T-cell (primary cell): ENCODE data around the gene SLC24A4. TPM values are rescaled to one million over a fixed set of nuclear protein-coding genes. Genes with fewer than 3 reads are reported as not detected.

Experiments
- ATAC-seq, 4 experiments: fragments of 200-7000 bp in 3 of 4; fragments of 150-1000 bp in 1 of 4; cut with Tn5 transposase; replicated peaks in 1 of 4; 1 replicate in 3 of 4; 2 replicates in 1 of 4; pipeline ENCODE4 v1.10.0; 2021; ENCODE audit warnings: moderate library complexity in 3 of 4, mild to moderate bottlenecking in 2 of 4, moderate number of reproducible peaks in 1 of 4
- CTCF ChIA-PET, 2 donors: fragments of 300-600 bp; sonication (Branson Sonifier 250); formaldehyde crosslinking; loops; one replicate each; lab custom pipeline; 2022; ENCODE audit warnings: antibody characterized with exemption in 2 of 2; lab: Charles Lee
- POLR2A ChIA-PET, 2 donors: fragments of 300-600 bp; sonication (Branson Sonifier 250); formaldehyde crosslinking; loops; one replicate each; lab custom pipeline; 2022; ENCODE audit warnings: antibody characterized with exemption in 2 of 2; lab: Charles Lee
- DNase-seq, 35 experiments: peaks; one replicate each; pipeline versions ENCODE4 v3.0.0 to v3.0.0-alpha.2; 2013 to 2023
- H3K27ac ChIP-seq: one replicate; pipeline ENCODE4 v1.5.1; 2013; ENCODE audit warnings: low read length
- H3K27me3 ChIP-seq, 2 experiments: replicated peaks in 1 of 2; 1 replicate in 1 of 2; 2 replicates in 1 of 2; pipeline versions ENCODE4 v1.6.1 to v1.7.0; 2013; ENCODE audit warnings: low read length in 1 of 2, mixed read lengths in 1 of 2; ENCODE audit not compliant: control insufficient read depth in 2 of 2, insufficient read depth in 2 of 2; ENCODE audit errors: extremely low read depth in 1 of 2
- H3K36me3 ChIP-seq, 2 donors: 1 replicate in 1 of 2; 2 replicates in 1 of 2; pipeline versions ENCODE4 v1.6.1 to v1.7.0; 2013; ENCODE audit warnings: low read length in 1 of 2; ENCODE audit not compliant: control insufficient read depth in 2 of 2, insufficient read depth in 1 of 2; ENCODE audit errors: extremely low read depth in 1 of 2
- H3K4me1 ChIP-seq, 2 experiments: 1 replicate in 1 of 2; 2 replicates in 1 of 2; pipeline versions ENCODE4 v1.6.1 to v1.7.0; 2013; ENCODE audit warnings: low read length in 2 of 2, mixed read lengths in 1 of 2; ENCODE audit not compliant: insufficient read depth in 2 of 2, control insufficient read depth in 1 of 2; ENCODE audit errors: extremely low read depth in 1 of 2
- H3K4me3 ChIP-seq, 2 donors: 1 replicate in 1 of 2; 2 replicates in 1 of 2; pipeline versions ENCODE4 v1.5.1 to v1.7.0; 2013; ENCODE audit warnings: mild to moderate bottlenecking in 2 of 2, low read length in 1 of 2, moderate library complexity in 1 of 2; ENCODE audit not compliant: control insufficient read depth in 1 of 2; ENCODE audit errors: extremely low read depth in 1 of 2
- H3K9me3 ChIP-seq: 2 replicates; pipeline ENCODE4 v1.7.0; 2013
- H3K27ac Mint-ChIP-seq, 2 donors: one replicate each; pipeline ENCODE4 v1.8.0; 2020 to 2021; ENCODE audit warnings: mild to moderate bottlenecking in 2 of 2, mixed read lengths in 2 of 2
- H3K27me3 Mint-ChIP-seq, 2 donors: one replicate each; pipeline ENCODE4 v1.8.0; 2021 to 2022; ENCODE audit warnings: mixed read lengths in 2 of 2
- H3K36me3 Mint-ChIP-seq: one replicate; pipeline ENCODE4 v1.8.0; 2021; ENCODE audit warnings: mixed read lengths
- H3K4me1 Mint-ChIP-seq, 3 donors: one replicate each; pipeline ENCODE4 v1.8.0; 2020 to 2022; ENCODE audit warnings: mixed read lengths in 3 of 3, mild to moderate bottlenecking in 1 of 3
- H3K4me3 Mint-ChIP-seq, 3 donors: one replicate each; pipeline ENCODE4 v1.8.0; 2020 to 2022; ENCODE audit warnings: mild to moderate bottlenecking in 3 of 3, mixed read lengths in 3 of 3, moderate library complexity in 3 of 3
- H3K9me3 Mint-ChIP-seq, 3 donors: one replicate each; pipeline ENCODE4 v1.8.0; 2020 to 2022; ENCODE audit warnings: mixed read lengths in 3 of 3
- WGBS: methylation state at CpG from one replicate; pipeline ENCODE4 v1.1.5; 2013; ENCODE audit warnings: missing lambda C conversion rate; ENCODE audit not compliant: insufficient coverage; 5-methylcytosine and 5-hydroxymethylcytosine counted together
- total RNA-seq, 35 experiments: library from RNA in 6 of 35; stranded (reverse) in 6 of 35; fragments of 120-200 nt in 1 of 35; gene quantifications; one replicate each; pipeline versions ENCODE4 v1.2.1 to v1.2.4 and lab custom pipeline; 2013 to 2026

SLC24A4 gene
- total RNA-seq, 5 donors from 2014 or later (not counting 1 experiment from before 2014, with no cell fraction given), result 0.14 to 0.15 TPM; not detected in 3

- peaks cover 18 to 22% (median 18%) of the 10 kb centered on the region in 3 donors for H3K4me1 Mint-ChIP-seq
- peaks cover 2 to 45% of the 10 kb centered on the region in 2 experiments for H3K4me1 ChIP-seq
- no peaks in the 10 kb centered on the region for H3K36me3 ChIP-seq
- peaks cover 2% of the 10 kb centered on the region for H3K9me3 ChIP-seq
- no peak overlapping the region for H3K4me3 ChIP-seq
- H3K27me3 ChIP-seq, result peaks cover 0 to 2% of the 10 kb centered on the region in 2 experiments
- ATAC-seq (no peak), DNase-seq (no peak)
- ChIA-PET POLR2A (no interaction called here), CTCF (no interaction called here)
- H3K36me3 Mint-ChIP-seq, result peaks cover 3% of the 10 kb centered on the region
- H3K27ac Mint-ChIP-seq, result no peak overlapping the region
- WGBS, result no CpG with 5 or more reads among the region's 6 CpGs
- H3K9me3 Mint-ChIP-seq, result peaks cover 0 to 8% (median 8%) of the 10 kb centered on the region in 3 donors
- no peaks in the 10 kb centered on the region for H3K27me3 Mint-ChIP-seq
- no peak overlapping the region for H3K4me3 Mint-ChIP-seq
- H3K27ac ChIP-seq, result no peak overlapping the region
Observed at GRCh38 chr14:92464156-92464555, 141.2 kb downstream of the SLC24A4 start.

GRCh38 chr14:92464716-92465115 lies 141.8 kb downstream of the SLC24A4 start:
- no peaks in the 10 kb centered on the region for H3K36me3 ChIP-seq
- H3K9me3 ChIP-seq, result peaks cover 2% of the 10 kb centered on the region
- H3K36me3 Mint-ChIP-seq, result peaks cover 3% of the 10 kb centered on the region
- 95% methylated on average over 8 of the region's 9 CpGs for WGBS
- no peak overlapping the region for H3K27ac Mint-ChIP-seq
- peaks cover 2 to 39% of the 10 kb centered on the region in 2 experiments for H3K4me1 ChIP-seq
- no peak overlapping the region for H3K4me3 ChIP-seq
- ChIA-PET POLR2A (no interaction called here), CTCF (no interaction called here)
- H3K4me1 Mint-ChIP-seq, result peaks cover 17 to 18% (median 18%) of the 10 kb centered on the region in 3 donors
- no peak overlapping the region for H3K4me3 Mint-ChIP-seq
- no peak for DNase-seq
- H3K27me3 Mint-ChIP-seq, result no peaks in the 10 kb centered on the region
- peaks cover 0 to 2% of the 10 kb centered on the region in 2 experiments for H3K27me3 ChIP-seq
- H3K27ac ChIP-seq, result no peak overlapping the region
- H3K9me3 Mint-ChIP-seq, result peaks cover 0 to 10% (median 8%) of the 10 kb centered on the region in 3 donors
- ATAC-seq, result no peak

- Mint-ChIP-seq H3K9me3 (peaks cover 0 to 10% (median 8%) of the 10 kb centered on the region in 3 donors), H3K4me1 (peaks cover 12 to 18% (median 15%) of the 10 kb centered on the region in 3 donors), H3K36me3 (peaks cover 3% of the 10 kb centered on the region), H3K4me3 (no peak overlapping the region), H3K27me3 (no peaks in the 10 kb centered on the region), H3K27ac (no peak overlapping the region)
- Histone ChIP-seq H3K4me1 (peaks cover 2 to 31% of the 10 kb centered on the region in 2 experiments), H3K27ac (no peak overlapping the region), H3K27me3 (peaks cover 0 to 2% of the 10 kb centered on the region in 2 experiments), H3K36me3 (no peaks in the 10 kb centered on the region), H3K4me3 (no peak overlapping the region), H3K9me3 (peaks cover 2% of the 10 kb centered on the region)
- ChIA-PET CTCF (interaction anchor here in 1 of 2 donors (0.5 kb wide), 1 partner anchor 214 kb away, joined by 3 read pairs; no protein-coding TSS in a partner anchor), POLR2A (no interaction called here)
- DNase-seq (no peak), ATAC-seq (no peak)
- 82% methylated on average over 6 of the region's 13 CpGs for WGBS
Observed at GRCh38 chr14:92465353-92466055, 142.5 kb downstream of the SLC24A4 start.

- peaks cover 11 to 18% (median 15%) of the 10 kb centered on the region in 3 donors for H3K4me1 Mint-ChIP-seq
- Histone ChIP-seq H3K27ac (no peak overlapping the region), H3K4me1 (peaks cover 2 to 26% of the 10 kb centered on the region in 2 experiments), H3K36me3 (no peaks in the 10 kb centered on the region), H3K27me3 (peaks cover 0 to 2% of the 10 kb centered on the region in 2 experiments), H3K4me3 (no peak overlapping the region), H3K9me3 (peaks cover 2% of the 10 kb centered on the region)
- no peaks in the 10 kb centered on the region for H3K27me3 Mint-ChIP-seq
- no peak overlapping the region for H3K4me3 Mint-ChIP-seq
- no peak for DNase-seq
- CTCF ChIA-PET, result interaction anchor here in 1 of 2 donors (0.5 to 0.6 kb wide), 2 partner anchors 22 to 282 kb away, joined by 3 read pairs; no protein-coding TSS in a partner anchor
- 100% methylated on average over 1 of the region's 3 CpGs for WGBS
- H3K9me3 Mint-ChIP-seq, result peaks cover 0 to 10% (median 8%) of the 10 kb centered on the region in 3 donors
- H3K36me3 Mint-ChIP-seq, result peaks cover 3% of the 10 kb centered on the region
- H3K27ac Mint-ChIP-seq, result no peak overlapping the region
- ATAC-seq, result no peak
- POLR2A ChIA-PET, result no interaction called here
Observed at GRCh38 chr14:92466059-92466458, 143.1 kb downstream of the SLC24A4 start.

- Histone ChIP-seq H3K9me3 (peaks cover 2% of the 10 kb centered on the region), H3K27ac (no peak overlapping the region), H3K27me3 (peaks cover 0 to 2% of the 10 kb centered on the region in 2 experiments), H3K4me1 (peaks cover 0 to 3% of the 10 kb centered on the region in 2 experiments), H3K36me3 (no peaks in the 10 kb centered on the region), H3K4me3 (no peak overlapping the region)
- POLR2A ChIA-PET, result no interaction called here
- Mint-ChIP-seq H3K27me3 (no peaks in the 10 kb centered on the region), H3K4me1 (peaks cover 9 to 17% (median 9%) of the 10 kb centered on the region in 3 donors), H3K27ac (no peak overlapping the region), H3K36me3 (peaks cover 3% of the 10 kb centered on the region), H3K9me3 (peaks cover 0 to 10% (median 8%) of the 10 kb centered on the region in 3 donors), H3K4me3 (no peak overlapping the region)
- DNase-seq (no peak), ATAC-seq (no peak)
- CTCF ChIA-PET, result no interaction called here
- WGBS, result no CpG with 5 or more reads among the region's 2 CpGs
Observed at GRCh38 chr14:92469515-92469914, 146.6 kb downstream of the SLC24A4 start.

GRCh38 chr14:92470215-92470614 lies 147.2 kb downstream of the SLC24A4 start:
- Mint-ChIP-seq H3K27me3 (no peaks in the 10 kb centered on the region), H3K27ac (no peak overlapping the region), H3K36me3 (peaks cover 3% of the 10 kb centered on the region), H3K4me1 (peaks cover 9 to 17% (median 9%) of the 10 kb centered on the region in 3 donors), H3K4me3 (no peak overlapping the region), H3K9me3 (peaks cover 0 to 10% (median 8%) of the 10 kb centered on the region in 3 donors)
- Histone ChIP-seq H3K36me3 (no peaks in the 10 kb centered on the region), H3K4me3 (no peak overlapping the region), H3K27me3 (peaks cover 0 to 2% of the 10 kb centered on the region in 2 experiments), H3K4me1 (peaks cover 0 to 2% of the 10 kb centered on the region in 2 experiments), H3K27ac (no peak overlapping the region), H3K9me3 (peaks cover 2% of the 10 kb centered on the region)
- DNase-seq, result no peak
- ChIA-PET POLR2A (no interaction called here), CTCF (no interaction called here)
- WGBS, result no CpG with 5 or more reads among the region's 3 CpGs
- no peak for ATAC-seq
